Astrocyte (in vitro differentiated cells and primary cell): ENCODE data around the gene PROM1. TPM values are rescaled to one million over a fixed set of nuclear protein-coding genes. Genes with fewer than 3 reads are reported as not detected.

Source experiments
- DNase-seq: peaks from one replicate; pipeline ENCODE4 v3.0.0-alpha.2; 2010; ENCODE audit warnings: low read depth
- FAIRE-seq: peaks from 2 replicates; lab custom pipeline; 2011; peaks lifted over from hg19 to GRCh38; lab: Jason Lieb, UNC
- H2AFZ ChIP-seq: 2 replicates; pipeline ENCODE4 v1.6.0; 2012; ENCODE audit warnings: low read depth, low read length, inconsistent platforms
- H3K27ac ChIP-seq: 2 replicates; pipeline ENCODE4 v1.5.1; 2011; ENCODE audit warnings: low read depth, low read length, inconsistent platforms
- H3K27me3 ChIP-seq: 2 replicates; pipeline ENCODE4 v1.6.0; 2011; ENCODE audit warnings: low read length, inconsistent platforms; ENCODE audit not compliant: insufficient read depth
- H3K36me3 ChIP-seq: 2 replicates; pipeline ENCODE4 v1.5.1; 2011; ENCODE audit warnings: low read length, inconsistent platforms; ENCODE audit not compliant: insufficient read depth
- H3K4me1 ChIP-seq: 2 replicates; pipeline ENCODE4 v1.5.1; 2011; ENCODE audit warnings: low read length, inconsistent platforms; ENCODE audit not compliant: insufficient read depth
- H3K4me2 ChIP-seq: 2 replicates; pipeline ENCODE4 v1.6.0; 2012; ENCODE audit warnings: low read length, inconsistent platforms
- H3K4me3 ChIP-seq: 2 replicates; pipeline ENCODE4 v1.5.1; 2011; ENCODE audit warnings: low read depth, mild to moderate bottlenecking, low read length, inconsistent platforms; ENCODE audit not compliant: insufficient read depth
- H3K79me2 ChIP-seq: 2 replicates; pipeline ENCODE4 v1.6.0; 2012; ENCODE audit warnings: mild to moderate bottlenecking, low read length, inconsistent platforms; ENCODE audit not compliant: insufficient read depth
- H3K9ac ChIP-seq: 2 replicates; pipeline ENCODE4 v1.6.0; 2012; ENCODE audit warnings: mild to moderate bottlenecking, low read length, inconsistent platforms
- H3K9me3 ChIP-seq: 2 replicates; pipeline ENCODE4 v1.5.1; 2012; ENCODE audit warnings: low read depth, mild to moderate bottlenecking, low read length, inconsistent platforms; ENCODE audit not compliant: insufficient read depth
- H4K20me1 ChIP-seq: 2 replicates; pipeline ENCODE4 v1.6.0; 2012; ENCODE audit warnings: low read length, inconsistent platforms; ENCODE audit not compliant: insufficient read depth
- H3K27ac Mint-ChIP-seq: one replicate; pipeline ENCODE4 v1.8.0; 2021; ENCODE audit warnings: mild to moderate bottlenecking, mixed read lengths; ENCODE audit not compliant: unreplicated experiment
- H3K27me3 Mint-ChIP-seq: one replicate; pipeline ENCODE4 v1.8.0; 2021; ENCODE audit warnings: low read depth, mixed read lengths; ENCODE audit not compliant: unreplicated experiment
- H3K36me3 Mint-ChIP-seq: one replicate; pipeline ENCODE4 v1.8.0; 2021; ENCODE audit warnings: low read depth, mixed read lengths; ENCODE audit not compliant: unreplicated experiment
- H3K4me1 Mint-ChIP-seq: one replicate; pipeline ENCODE4 v1.8.0; 2021; ENCODE audit warnings: low read depth, mixed read lengths; ENCODE audit not compliant: unreplicated experiment
- H3K4me3 Mint-ChIP-seq: one replicate; pipeline ENCODE4 v1.8.0; 2021; ENCODE audit warnings: mild to moderate bottlenecking, moderate library complexity, mixed read lengths; ENCODE audit not compliant: unreplicated experiment
- H3K9me3 Mint-ChIP-seq: one replicate; pipeline ENCODE4 v1.8.0; 2021; ENCODE audit warnings: mild to moderate bottlenecking, mixed read lengths; ENCODE audit not compliant: unreplicated experiment
- CTCF ChIP-seq: IDR thresholded peaks from 2 replicates; pipeline ENCODE4 v1.5.1; 2011; ENCODE audit warnings: low read depth, mild to moderate bottlenecking, inconsistent platforms, low read length, moderate library complexity; ENCODE audit not compliant: insufficient read depth
- EZH2 ChIP-seq: IDR thresholded peaks from 2 replicates; pipeline ENCODE4 v1.6.1; 2012; ENCODE audit warnings: mild to moderate bottlenecking, low read length, inconsistent platforms; ENCODE audit not compliant: insufficient read depth
- total RNA-seq: library from RNA; stranded (reverse); gene quantifications from 2 replicates; pipeline ENCODE4 v1.2.1, GENCODE V29; 2021

The PROM1 gene
- total RNA-seq, 1 donor from 2014 or later, result 34.5 TPM

- no peaks in the 10 kb centered on the region for H3K27me3 Mint-ChIP-seq
- Histone ChIP-seq H3K27me3 (no peaks in the 10 kb centered on the region), H3K9ac (no peak overlapping the region), H2AFZ (no peak overlapping the region), H3K4me2 (no peak overlapping the region), H3K79me2 (no peaks in the 10 kb centered on the region), H3K27ac (no peak overlapping the region), H4K20me1 (no peaks in the 10 kb centered on the region), H3K9me3 (no peaks in the 10 kb centered on the region), H3K4me3 (no peak overlapping the region), H3K36me3 (no peaks in the 10 kb centered on the region), H3K4me1 (no peaks in the 10 kb centered on the region)
- TF ChIP-seq CTCF (no peak), EZH2 (no peak)
- H3K27ac Mint-ChIP-seq, result no peak overlapping the region
- no peak for FAIRE-seq
- H3K4me1 Mint-ChIP-seq, result no peaks in the 10 kb centered on the region
- no peak for DNase-seq
- no peaks in the 10 kb centered on the region for H3K36me3 Mint-ChIP-seq
- peaks cover 4% of the 10 kb centered on the region for H3K9me3 Mint-ChIP-seq
- H3K4me3 Mint-ChIP-seq, result no peak overlapping the region
Measured at GRCh38 chr4:15951781-15952180, 132.0 kb downstream of the PROM1 start.

- H3K27ac Mint-ChIP-seq, result no peak overlapping the region
- peaks cover 2% of the 10 kb centered on the region for H3K9me3 Mint-ChIP-seq
- TF ChIP-seq EZH2, result no peak
- TF ChIP-seq CTCF, result no peak
- no peaks in the 10 kb centered on the region for H3K9me3 ChIP-seq
- no peak overlapping the region for H3K4me3 ChIP-seq
- H4K20me1 ChIP-seq, result no peaks in the 10 kb centered on the region
- peaks cover 6% of the 10 kb centered on the region for H3K27me3 Mint-ChIP-seq
- no peaks in the 10 kb centered on the region for H3K36me3 ChIP-seq
- H3K36me3 Mint-ChIP-seq, result no peaks in the 10 kb centered on the region
- H3K4me1 ChIP-seq, result no peaks in the 10 kb centered on the region
- no peak overlapping the region for H3K4me2 ChIP-seq
- DNase-seq (no peak), FAIRE-seq (no peak)
- H3K4me1 Mint-ChIP-seq, result no peaks in the 10 kb centered on the region
- H3K27me3 ChIP-seq, result no peaks in the 10 kb centered on the region
- no peak overlapping the region for H3K9ac ChIP-seq
- H3K79me2 ChIP-seq, result no peaks in the 10 kb centered on the region
- no peak overlapping the region for H3K27ac ChIP-seq
- no peak overlapping the region for H2AFZ ChIP-seq
- H3K4me3 Mint-ChIP-seq, result no peak overlapping the region
Measured at GRCh38 chr4:15948826-15949225, 135.0 kb downstream of the PROM1 start.

- Mint-ChIP-seq H3K4me3 (no peak overlapping the region), H3K4me1 (no peaks in the 10 kb centered on the region), H3K27me3 (peaks cover 6% of the 10 kb centered on the region), H3K27ac (no peak overlapping the region), H3K36me3 (no peaks in the 10 kb centered on the region), H3K9me3 (peaks cover 2% of the 10 kb centered on the region)
- Histone ChIP-seq H3K9ac (no peak overlapping the region), H3K4me3 (no peak overlapping the region), H3K27me3 (no peaks in the 10 kb centered on the region), H3K9me3 (no peaks in the 10 kb centered on the region), H2AFZ (no peak overlapping the region), H3K4me2 (no peak overlapping the region), H3K79me2 (no peaks in the 10 kb centered on the region), H3K4me1 (no peaks in the 10 kb centered on the region), H3K27ac (no peak overlapping the region), H3K36me3 (no peaks in the 10 kb centered on the region), H4K20me1 (no peaks in the 10 kb centered on the region)
- DNase-seq, result no peak
- TF ChIP-seq CTCF (no peak), EZH2 (no peak)
- FAIRE-seq, result no peak
Measured at GRCh38 chr4:15947684-15948083, 136.1 kb downstream of the PROM1 start.
